C4-2B (cell line): Measurements from ENCODE around the gene GPR157.

Experiments
- CTCF ChIP-seq: fragments of 450-650 bp; conservative IDR thresholded peaks from 2 replicates; pipeline ENCODE4 v1.5.1; 2017; ENCODE audit warnings: mild to moderate bottlenecking
- ZFX ChIP-seq: fragments of 450-650 bp; IDR thresholded peaks from 2 replicates; pipeline ENCODE4 v1.6.1; 2017

DNA sequence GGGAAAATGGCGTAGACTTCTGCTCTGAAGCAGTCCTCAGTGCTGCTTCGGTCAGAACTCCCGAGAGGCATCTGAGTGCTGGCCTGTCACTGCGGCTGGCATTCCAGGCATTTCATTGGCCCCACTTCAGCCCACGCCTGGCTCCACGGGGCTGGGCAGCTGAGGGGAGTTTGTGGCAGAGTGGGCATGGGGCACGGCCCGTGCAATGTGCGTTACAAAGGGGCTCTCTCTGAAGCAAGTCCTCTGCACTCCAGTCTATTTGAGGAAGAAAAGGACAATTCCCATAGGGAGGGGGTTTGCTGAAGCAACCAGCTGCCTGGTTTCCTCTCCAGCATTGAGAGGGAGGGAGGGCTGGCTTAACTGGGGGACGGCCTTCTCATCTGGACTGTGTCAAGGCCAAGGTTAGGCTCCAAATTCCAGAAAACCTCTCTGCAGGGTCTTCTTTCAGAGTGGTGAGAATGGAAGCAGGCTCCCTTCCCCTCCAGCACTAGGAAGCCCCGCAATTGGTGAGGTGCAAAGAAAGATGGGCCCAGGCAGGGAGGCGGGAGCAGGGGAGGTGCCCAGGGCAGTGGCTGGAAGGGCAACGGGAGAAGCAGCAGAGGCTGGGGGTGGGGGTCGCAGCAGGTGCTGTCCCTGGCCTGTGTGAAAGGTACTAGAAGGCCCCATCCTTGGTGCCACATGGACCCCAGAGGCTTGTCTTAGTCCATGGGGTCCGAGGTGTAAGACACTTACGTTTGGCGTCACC, 21.1 kb upstream of the GPR157 start:
- TF ChIP-seq CTCF (no peak), ZFX (no peak)
